HG02610 (cell line): ENCODE measurements around the gene LRIT3.

ENCODE experiments used
- ATAC-seq: cut with Tn5 transposase; IDR thresholded peaks from one replicate; pipeline ENCODE4 v1.9.1; 2021; ENCODE audit warnings: mild to moderate bottlenecking, moderate library complexity; ENCODE audit not compliant: unreplicated experiment

LRIT3 gene

GRCh38 chr4:109847896-109848442, at the start of gene LRIT3:
Gene LRIT3 (plus strand): TSS chr4:109848107. CDS start chr4:109848202, 95 bp downstream.
- ATAC-seq, result no peak

- ATAC-seq, result no peak
These were observed 49.0 kb upstream of the LRIT3 start for GRCh38 chr4:109798866-109799265.

GRCh38 chr4:109801099-109801789, 46.7 kb upstream of the LRIT3 start:
- ATAC-seq, result no peak

- no peak for ATAC-seq
These were observed 46.0 kb upstream of the LRIT3 start, which contains the start of gene CFI for GRCh38 chr4:109801895-109802319. Gene CFI (minus strand): TSS chr4:109801999. CDS start chr4:109801971, 28 bp downstream.

GRCh38 chr4:109803924-109804571, 43.9 kb upstream of the LRIT3 start:
- peak; percentile 77 for ATAC-seq

GRCh38 chr4:109809655-109810054, 38.3 kb upstream of the LRIT3 start:
- ATAC-seq, result no peak

- ATAC-seq, result no peak
These were observed 37.1 kb upstream of the LRIT3 start for GRCh38 chr4:109810552-109811387.

GRCh38 chr4:109811707-109812106, 36.2 kb upstream of the LRIT3 start:
- no peak for ATAC-seq

- ATAC-seq, result peak; percentile 100
These were observed 32.5 kb upstream of the LRIT3 start, which contains the start of gene GAR1 for GRCh38 chr4:109815151-109816081. Gene GAR1 (plus strand): TSS chr4:109815762. CDS start chr4:109816165, 403 bp downstream.

GRCh38 chr4:109816082-109816442, 31.8 kb upstream of the LRIT3 start:
- no peak for ATAC-seq

- no peak for ATAC-seq
These were observed 31.0 kb upstream of the LRIT3 start for GRCh38 chr4:109816894-109817293.

- ATAC-seq, result no peak
These were observed 29.6 kb upstream of the LRIT3 start for GRCh38 chr4:109818268-109818667.

GRCh38 chr4:109820563-109820962, 27.3 kb upstream of the LRIT3 start:
- no peak for ATAC-seq

GRCh38 chr4:109821185-109821584, 26.7 kb upstream of the LRIT3 start:
- ATAC-seq, result no peak

- ATAC-seq, result peak; percentile 63
These were observed 21.2 kb upstream of the LRIT3 start for GRCh38 chr4:109826719-109827118.

- no peak for ATAC-seq
These were observed 20.2 kb upstream of the LRIT3 start, which contains the start of gene RRH for GRCh38 chr4:109827672-109828071. Gene RRH (plus strand): TSS chr4:109827972. CDS start chr4:109828028, 56 bp downstream.

- no peak for ATAC-seq
These were observed 14.2 kb upstream of the LRIT3 start for GRCh38 chr4:109833756-109834155.

GRCh38 chr4:109836985-109837384, 10.9 kb upstream of the LRIT3 start:
- no peak for ATAC-seq

GRCh38 chr4:109846395-109847098, 1.4 kb upstream of the LRIT3 start:
- no peak for ATAC-seq
